Midbrain (tissue), 1 donor: ENCODE measurements around the gene SLX9.
"Not testable (repeated sequence)": the region's sequence is repeated elsewhere in the genome, so short reads cannot be mapped to it uniquely, and the experiment has no call there.

Experiments
- DNase-seq: peaks from one replicate; lab custom pipeline; 2025; lab: John Stamatoyannopoulos, UW

SLX9 gene

DNA sequence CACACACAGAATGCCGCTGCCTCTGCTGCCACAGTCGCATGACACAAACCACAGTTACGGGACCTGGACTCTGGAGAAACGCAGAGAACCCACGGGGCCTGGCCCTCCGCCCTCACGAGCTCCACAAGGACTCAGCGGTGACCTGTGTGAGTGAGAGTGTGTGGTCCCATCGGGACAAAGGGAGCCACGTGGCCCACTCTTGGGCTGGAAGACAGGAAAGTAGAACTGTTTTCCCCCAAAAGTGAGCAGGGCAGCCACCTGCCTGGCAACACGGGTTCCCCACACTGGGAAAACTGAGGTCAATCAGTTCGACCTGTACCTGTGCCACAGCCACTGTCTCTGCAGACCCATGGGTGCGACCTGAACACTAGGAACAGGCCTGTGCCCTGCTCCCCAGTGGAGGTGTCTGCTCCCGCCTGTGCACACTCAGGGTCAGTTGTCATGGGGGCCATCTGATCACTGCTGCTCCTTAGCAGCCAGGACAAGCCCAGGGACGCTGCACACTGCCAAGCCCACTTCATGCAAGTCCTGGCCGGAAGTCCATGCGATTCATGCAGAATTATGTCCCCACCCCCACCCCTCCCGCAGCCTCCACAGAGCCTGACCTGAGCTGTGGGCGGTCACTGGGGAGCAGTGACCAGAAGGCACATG is 80.2 kb downstream of the SLX9 start:
- DNase-seq = no peak

GRCh38 chr21:45020629-45021427 is 81.0 kb downstream of the SLX9 start:
- no peak for DNase-seq

- no peak for DNase-seq
Measured at GRCh38 chr21:45021428-45022347, 81.9 kb downstream of the SLX9 start.

GRCh38 chr21:45022348-45022675 is 82.5 kb downstream of the SLX9 start:
- no peak for DNase-seq

DNA sequence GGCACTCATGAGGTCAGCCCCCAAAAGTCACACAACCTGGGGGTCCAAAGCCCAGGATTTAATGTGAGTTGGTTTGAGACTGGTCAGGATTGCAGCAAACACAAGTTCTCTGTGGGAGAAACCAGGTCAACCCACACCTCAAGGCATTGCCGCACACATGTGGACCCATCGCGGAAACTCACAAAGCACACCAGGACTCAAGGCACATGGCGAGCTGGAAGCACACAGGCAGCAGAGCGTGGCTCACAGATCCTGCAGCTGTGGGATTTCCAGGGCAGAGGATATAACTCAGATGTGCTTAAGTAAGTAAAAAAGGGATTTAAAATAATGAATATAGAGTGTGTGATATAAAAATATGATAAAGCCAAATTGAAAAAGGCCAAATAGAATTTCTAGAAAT is 82.9 kb downstream of the SLX9 start:
- DNase-seq = no peak

DNA sequence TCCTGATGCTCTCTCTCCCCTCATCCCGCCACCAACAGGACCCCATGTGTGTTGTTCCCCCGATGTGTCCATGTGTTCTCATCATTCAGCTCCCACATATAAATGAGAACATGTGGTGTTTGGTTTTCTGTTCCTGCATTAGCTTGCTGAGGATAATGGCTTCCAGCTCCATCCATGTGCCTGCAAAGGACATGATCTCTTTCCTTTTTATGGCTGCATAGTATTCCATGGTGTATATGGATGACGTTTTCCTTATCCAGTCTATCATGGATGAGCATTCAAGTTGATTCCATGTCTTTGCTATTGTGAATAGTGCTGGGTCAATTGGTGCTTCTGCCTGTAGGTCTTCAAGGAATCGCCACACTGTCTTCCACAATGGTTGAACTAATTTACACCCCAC is 84.7 kb downstream of the SLX9 start:
- DNase-seq = not testable (repeated sequence)

GRCh38 chr21:45026066-45026745 is 86.4 kb downstream of the SLX9 start:
- no peak for DNase-seq
